ENCODE measurements around the gene DDX50.

DDX50 gene

DNA sequence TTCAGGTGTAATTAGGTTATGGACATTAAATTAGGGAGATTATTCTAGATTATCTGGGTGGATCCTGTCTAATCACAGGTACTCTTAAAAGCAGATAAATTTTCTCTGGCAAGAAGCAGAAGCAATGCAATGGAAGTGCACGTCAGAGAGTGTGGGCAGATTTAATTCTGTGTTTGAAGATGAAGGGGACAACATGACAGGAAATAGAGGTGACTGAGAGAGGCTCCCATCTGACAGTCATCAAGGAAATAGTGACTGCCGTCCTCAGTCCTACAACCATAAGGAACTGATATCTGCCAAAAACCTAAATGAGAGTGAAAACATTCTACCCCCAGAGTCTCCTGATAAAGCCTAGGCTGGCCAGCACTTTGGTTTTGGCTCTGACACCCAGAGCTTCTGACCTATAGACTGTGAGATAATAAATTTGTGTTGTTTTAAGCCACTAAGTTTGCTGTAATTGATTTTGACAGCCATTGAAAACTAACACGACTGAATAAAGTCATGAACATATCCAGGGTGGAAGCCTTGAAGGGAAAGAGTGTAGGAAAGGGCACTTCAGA is 30.5 kb upstream of the DDX50 start:
- no peak for TF ChIP-seq CTCF (IDR thresholded peaks at IDR 0.05)

GRCh38 chr10:68871105-68871711 is 29.9 kb upstream of the DDX50 start:
- no peak for TF ChIP-seq CTCF (IDR thresholded peaks at IDR 0.05)

DNA sequence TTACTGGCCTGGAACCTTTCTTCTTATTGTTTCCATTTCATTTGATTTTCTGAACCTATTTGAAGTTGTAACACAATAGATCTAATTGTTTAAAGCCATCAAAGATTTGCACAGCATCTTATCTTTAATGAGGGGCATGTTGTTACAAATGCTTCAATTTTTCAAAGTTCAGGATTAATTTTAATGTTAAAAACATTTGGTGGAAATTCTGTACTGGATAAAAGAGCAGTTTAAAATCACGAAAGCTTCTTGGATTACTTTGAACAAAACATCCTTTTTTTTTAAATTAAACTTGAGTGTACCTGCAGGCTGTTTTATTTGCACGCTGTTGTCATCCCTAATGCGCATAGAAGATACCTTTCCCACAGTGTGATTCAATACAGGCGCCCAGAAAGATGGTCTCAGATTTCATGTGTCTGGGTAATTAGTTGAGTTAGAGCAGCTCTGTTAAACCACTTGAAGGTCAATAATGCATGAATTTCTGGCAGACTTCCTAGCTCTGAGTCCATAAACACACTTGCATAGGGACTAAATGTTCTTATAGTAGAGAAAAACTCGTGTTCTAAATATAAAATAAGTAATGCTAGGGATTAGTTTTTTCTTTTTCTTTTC is 29.3 kb upstream of the DDX50 start:
- TF ChIP-seq CTCF (IDR thresholded peaks at IDR 0.05): no peak

- TF ChIP-seq CTCF (IDR thresholded peaks at IDR 0.05): no peak
These were observed 24.6 kb upstream of the DDX50 start for GRCh38 chr10:68876246-68877138.

DNA sequence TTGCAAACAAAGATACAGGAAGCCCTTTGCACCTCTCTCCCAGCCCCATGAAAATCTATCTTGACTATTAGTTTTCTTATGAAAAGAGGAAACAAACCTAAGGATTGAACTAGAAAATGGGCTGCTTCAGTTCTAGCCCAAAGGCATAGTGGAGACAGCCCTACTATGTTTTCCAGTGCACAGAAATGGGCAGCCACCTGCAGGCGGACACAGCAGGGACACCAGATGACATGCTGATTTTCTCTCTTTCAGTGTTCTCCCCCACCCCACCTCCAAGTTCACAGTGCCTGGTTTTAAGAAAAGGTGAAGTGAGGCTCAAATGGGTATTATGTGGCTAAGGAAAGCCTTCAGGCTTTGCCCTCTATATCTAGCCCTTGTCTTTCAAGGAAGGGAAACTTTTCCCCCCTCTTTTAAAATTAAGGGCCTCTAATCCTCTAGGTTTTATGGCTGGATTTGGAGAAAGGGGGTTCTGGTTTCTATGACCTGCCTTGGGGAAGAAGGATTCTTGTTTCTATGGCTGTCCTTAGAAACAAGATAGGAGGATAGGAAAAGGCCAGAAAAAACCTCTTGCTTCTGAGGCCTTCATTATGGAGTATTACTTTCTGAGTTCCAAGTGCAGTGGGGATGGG is 23.5 kb upstream of the DDX50 start:
- no peak for TF ChIP-seq CTCF (IDR thresholded peaks at IDR 0.05)

- no peak for TF ChIP-seq CTCF (IDR thresholded peaks at IDR 0.05)
These were observed 22.6 kb upstream of the DDX50 start for GRCh38 chr10:68878496-68878895.

GRCh38 chr10:68879628-68880027 is 21.5 kb upstream of the DDX50 start:
- TF ChIP-seq CTCF (IDR thresholded peaks at IDR 0.05): no peak
